Upper lobe of left lung (tissue), 6 donors: Measurements from ENCODE around the gene SEC16B. TPM values are rescaled to one million over a fixed set of nuclear protein-coding genes. Genes with fewer than 3 reads are reported as not detected.

Experiments
- ATAC-seq, 2 donors: fragments of 200-7000 bp; cut with Tn5 transposase; one replicate each; pipeline ENCODE4 v1.9.1; 2022; ENCODE audit warnings: mild to moderate bottlenecking in 2 of 2, moderate library complexity in 2 of 2; ENCODE audit not compliant: low FRiP score in 2 of 2
- DNase-seq, 2 donors: peaks; one replicate each; pipeline ENCODE4 v3.0.0-alpha.2; 2019 to 2020
- H3K27ac ChIP-seq, 4 donors: fragments of 200-600 bp; sonication (generic); one replicate each; pipeline ENCODE4 v1.5.1; 2016 to 2019
- H3K27me3 ChIP-seq, 4 donors: fragments of 200-600 bp; sonication (generic); one replicate each; pipeline ENCODE4 v1.5.1; 2017 to 2019
- H3K36me3 ChIP-seq, 4 donors: fragments of 200-600 bp; sonication (generic); one replicate each; pipeline ENCODE4 v1.5.1; 2016 to 2019
- H3K4me1 ChIP-seq, 4 donors: fragments of 200-600 bp; sonication (generic); one replicate each; pipeline ENCODE4 v1.5.1; 2018 to 2019
- H3K4me3 ChIP-seq, 4 donors: fragments of 200-600 bp; sonication (generic); one replicate each; pipeline ENCODE4 v1.5.1; 2017 to 2019; ENCODE audit warnings: mild to moderate bottlenecking in 2 of 4, moderate library complexity in 1 of 4
- H3K9me3 ChIP-seq, 4 donors: fragments of 200-600 bp; sonication (generic); one replicate each; pipeline ENCODE4 v1.5.1; 2018 to 2019
- EP300 ChIP-seq, 4 donors: sonication (generic); formaldehyde crosslinking; IDR thresholded peaks; one replicate each; pipeline ENCODE4 v1.5.1; 2017; ENCODE audit warnings: antibody characterized with exemption in 4 of 4, control low read depth in 2 of 4
- POLR2A ChIP-seq, 4 donors: fragments of 450-650 bp; IDR thresholded peaks; one replicate each; pipeline ENCODE4 v1.5.1; 2016 to 2017; ENCODE audit warnings: antibody characterized with exemption in 4 of 4, mild to moderate bottlenecking in 2 of 4
- POLR2AphosphoS5 ChIP-seq, 2 donors: sonication (generic); formaldehyde crosslinking; IDR thresholded peaks; one replicate each; pipeline ENCODE4 v1.5.1; 2017; ENCODE audit warnings: antibody characterized with exemption in 2 of 2
- WGBS, 2 donors: methylation state at CpG; one replicate each; pipeline ENCODE4 v1.1.5; 2017 to 2018; 5-methylcytosine and 5-hydroxymethylcytosine counted together
- total RNA-seq, 6 donors: library from RNA; depleted of rRNA in 4 of 6; stranded (reverse); fragments of >200 nt in 4 of 6; gene quantifications; one replicate each; pipeline versions ENCODE4 v1.1.0 to v1.2.1, GENCODE V29; 2016 to 2021
- TF ChIP-seq, protein P1 (sequence below), 6 experiments: fragments of 450-650 bp in 4 of 6; fragments of 200-600 bp in 2 of 6; sonication (generic) in 2 of 6; IDR thresholded peaks; one replicate each; pipeline ENCODE4 v1.5.1; 2016 to 2019; ENCODE audit warnings: antibody characterized with exemption in 6 of 6
- donor health status: DM: no; HTN: no; CAD: no; lungs with moderate emphysema.
- donor health status: DM: no; HTN: yes; CAD: no; lungs with severe emphysema.

The SEC16B gene
- total RNA-seq, 6 donors from 2014 or later, result 1.3 to 26.2 (median 3.1) TPM

GRCh38 chr1:177940682-177941081, 29.2 kb downstream of the SEC16B start:
- 71 to 78% methylated on average over 3 of the region's 3 CpGs for WGBS, 2 donors
- no peaks in the 10 kb centered on the region for H3K27me3 ChIP-seq
- no peak overlapping the region for H3K27ac ChIP-seq
- no peak for TF ChIP-seq EP300 (IDR thresholded peaks at IDR 0.05)
- TF ChIP-seq, protein P1, sequence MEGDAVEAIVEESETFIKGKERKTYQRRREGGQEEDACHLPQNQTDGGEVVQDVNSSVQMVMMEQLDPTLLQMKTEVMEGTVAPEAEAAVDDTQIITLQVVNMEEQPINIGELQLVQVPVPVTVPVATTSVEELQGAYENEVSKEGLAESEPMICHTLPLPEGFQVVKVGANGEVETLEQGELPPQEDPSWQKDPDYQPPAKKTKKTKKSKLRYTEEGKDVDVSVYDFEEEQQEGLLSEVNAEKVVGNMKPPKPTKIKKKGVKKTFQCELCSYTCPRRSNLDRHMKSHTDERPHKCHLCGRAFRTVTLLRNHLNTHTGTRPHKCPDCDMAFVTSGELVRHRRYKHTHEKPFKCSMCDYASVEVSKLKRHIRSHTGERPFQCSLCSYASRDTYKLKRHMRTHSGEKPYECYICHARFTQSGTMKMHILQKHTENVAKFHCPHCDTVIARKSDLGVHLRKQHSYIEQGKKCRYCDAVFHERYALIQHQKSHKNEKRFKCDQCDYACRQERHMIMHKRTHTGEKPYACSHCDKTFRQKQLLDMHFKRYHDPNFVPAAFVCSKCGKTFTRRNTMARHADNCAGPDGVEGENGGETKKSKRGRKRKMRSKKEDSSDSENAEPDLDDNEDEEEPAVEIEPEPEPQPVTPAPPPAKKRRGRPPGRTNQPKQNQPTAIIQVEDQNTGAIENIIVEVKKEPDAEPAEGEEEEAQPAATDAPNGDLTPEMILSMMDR (IDR thresholded peaks at IDR 0.05), result no peak
- TF ChIP-seq POLR2AphosphoS5 (IDR thresholded peaks at IDR 0.05), result no peak
- TF ChIP-seq POLR2A (IDR thresholded peaks at IDR 0.05), result no peak
- peaks cover 0 to 42% (median 7%) of the 10 kb centered on the region in 4 donors for H3K36me3 ChIP-seq
- ATAC-seq (no peak), DNase-seq (no peak)
- H3K9me3 ChIP-seq, result no peaks in the 10 kb centered on the region
- H3K4me3 ChIP-seq, result no peak overlapping the region
- H3K4me1 ChIP-seq, result no peaks in the 10 kb centered on the region

GRCh38 chr1:177937931-177938330, 31.9 kb downstream of the SEC16B start:
- H3K4me3 ChIP-seq, result no peak overlapping the region
- H3K27me3 ChIP-seq, result no peaks in the 10 kb centered on the region
- peaks cover 0 to 47% (median 7%) of the 10 kb centered on the region in 4 donors for H3K36me3 ChIP-seq
- no peak for ATAC-seq
- H3K27ac ChIP-seq, result no peak overlapping the region
- DNase-seq, result no peak
- WGBS, 2 donors, result 91 to 92% methylated on average over 5 to 6 of the region's 6 CpGs
- no peak for TF ChIP-seq POLR2A (IDR thresholded peaks at IDR 0.05)
- TF ChIP-seq POLR2AphosphoS5 (IDR thresholded peaks at IDR 0.05), result no peak
- TF ChIP-seq, protein P1 (IDR thresholded peaks at IDR 0.05), result no peak
- TF ChIP-seq EP300 (IDR thresholded peaks at IDR 0.05), result no peak
- H3K9me3 ChIP-seq, result no peaks in the 10 kb centered on the region
- no peaks in the 10 kb centered on the region for H3K4me1 ChIP-seq

- TF ChIP-seq POLR2AphosphoS5 (IDR thresholded peaks at IDR 0.05), result no peak
- DNase-seq (peak in 1 of 2 donors; percentile 34), ATAC-seq (no peak)
- no peaks in the 10 kb centered on the region for H3K27me3 ChIP-seq
- peaks cover 0 to 51% (median 11%) of the 10 kb centered on the region in 4 donors for H3K36me3 ChIP-seq
- H3K27ac ChIP-seq, result no peak overlapping the region
- H3K9me3 ChIP-seq, result no peaks in the 10 kb centered on the region
- no peaks in the 10 kb centered on the region for H3K4me1 ChIP-seq
- no peak overlapping the region for H3K4me3 ChIP-seq
- 84 to 86% methylated on average over 9 of the region's 9 CpGs for WGBS, 2 donors
These were observed 32.6 kb downstream of the SEC16B start for GRCh38 chr1:177937174-177937770.

DNA sequence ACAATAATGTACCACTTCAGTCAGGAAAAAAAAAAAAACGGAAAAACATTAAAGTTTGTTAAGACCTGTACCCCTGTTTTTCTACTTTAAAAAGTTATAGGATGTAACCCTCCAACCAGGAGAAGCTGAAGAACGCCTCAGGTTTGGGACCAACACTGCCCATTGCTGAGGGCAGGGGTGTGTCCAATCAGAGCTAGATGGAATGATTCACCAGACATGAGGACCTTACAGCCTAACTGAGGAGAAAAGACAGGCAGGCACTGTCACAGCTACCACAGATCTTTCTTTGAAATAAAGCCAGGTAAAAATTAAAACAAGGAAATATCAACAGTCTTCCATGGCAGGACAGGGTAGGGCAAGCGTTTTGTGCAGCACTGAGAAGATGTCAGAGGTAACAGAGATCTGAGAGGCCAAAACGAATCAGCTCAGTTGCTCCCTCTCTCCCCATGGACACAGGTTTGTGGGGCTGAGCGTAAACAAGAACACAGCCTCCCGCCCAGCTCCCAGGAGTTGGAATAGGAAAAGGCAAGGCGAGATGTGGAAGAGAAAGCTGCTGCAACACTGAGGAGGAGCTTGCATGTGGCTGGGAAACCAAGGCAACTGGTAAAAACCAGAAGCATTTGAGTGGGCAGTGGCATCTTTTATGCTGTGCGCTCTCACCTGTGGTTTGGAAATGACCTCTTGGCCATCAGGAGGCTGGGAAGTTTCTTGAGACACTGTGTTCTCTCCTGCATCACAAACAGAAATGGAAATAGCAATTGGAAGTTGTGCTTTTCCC, 34.0 kb downstream of the SEC16B start:
- no peak for DNase-seq
- no peaks in the 10 kb centered on the region for H3K9me3 ChIP-seq
- H3K36me3 ChIP-seq, result peaks cover 0 to 52% (median 12%) of the 10 kb centered on the region in 4 donors
- WGBS, 2 donors, result 88 to 93% methylated on average over 8 of the region's 8 CpGs
- no peaks in the 10 kb centered on the region for H3K4me1 ChIP-seq
- H3K27me3 ChIP-seq, result no peaks in the 10 kb centered on the region
- ATAC-seq, result no peak
- TF ChIP-seq, protein P1 (IDR thresholded peaks at IDR 0.05), result no peak
- TF ChIP-seq POLR2AphosphoS5 (IDR thresholded peaks at IDR 0.05) (no peak), POLR2A (IDR thresholded peaks at IDR 0.05) (no peak), EP300 (IDR thresholded peaks at IDR 0.05) (no peak)
- no peak overlapping the region for H3K4me3 ChIP-seq
- H3K27ac ChIP-seq, result no peak overlapping the region

DNA sequence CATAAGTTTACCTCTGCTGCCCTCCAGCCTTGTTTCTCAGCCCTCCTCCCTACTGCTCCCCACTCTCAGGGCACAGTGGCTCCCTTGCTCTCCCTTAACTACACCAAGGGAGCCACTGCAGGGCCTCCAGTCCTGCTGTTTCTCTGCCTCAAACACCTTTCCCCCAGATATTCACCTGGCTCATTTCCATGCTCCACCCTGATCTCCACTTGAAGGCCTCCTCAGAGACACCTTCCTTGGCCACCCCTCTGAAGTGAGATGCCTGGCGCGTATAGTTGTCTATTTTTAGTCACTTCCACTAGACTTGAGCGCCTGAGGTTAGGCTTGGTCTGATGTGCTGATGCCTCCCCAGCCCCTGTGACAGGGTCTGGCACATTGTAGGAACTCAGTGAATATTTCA, 34.9 kb downstream of the SEC16B start:
- ATAC-seq (no peak), DNase-seq (no peak)
- H3K4me3 ChIP-seq, result no peak overlapping the region
- H3K4me1 ChIP-seq, result no peaks in the 10 kb centered on the region
- WGBS, 2 donors, result 75 to 91% methylated on average over 3 of the region's 3 CpGs
- H3K27ac ChIP-seq, result no peak overlapping the region
- no peaks in the 10 kb centered on the region for H3K9me3 ChIP-seq
- TF ChIP-seq, protein P1 (IDR thresholded peaks at IDR 0.05), result no peak
- TF ChIP-seq EP300 (IDR thresholded peaks at IDR 0.05) (no peak), POLR2AphosphoS5 (IDR thresholded peaks at IDR 0.05) (no peak), POLR2A (IDR thresholded peaks at IDR 0.05) (no peak)
- H3K36me3 ChIP-seq, result peaks cover 0 to 56% (median 10%) of the 10 kb centered on the region in 4 donors
- H3K27me3 ChIP-seq, result no peaks in the 10 kb centered on the region
